ENCODE measurements around the gene CRTAC1.

Gene CRTAC1, protein sequence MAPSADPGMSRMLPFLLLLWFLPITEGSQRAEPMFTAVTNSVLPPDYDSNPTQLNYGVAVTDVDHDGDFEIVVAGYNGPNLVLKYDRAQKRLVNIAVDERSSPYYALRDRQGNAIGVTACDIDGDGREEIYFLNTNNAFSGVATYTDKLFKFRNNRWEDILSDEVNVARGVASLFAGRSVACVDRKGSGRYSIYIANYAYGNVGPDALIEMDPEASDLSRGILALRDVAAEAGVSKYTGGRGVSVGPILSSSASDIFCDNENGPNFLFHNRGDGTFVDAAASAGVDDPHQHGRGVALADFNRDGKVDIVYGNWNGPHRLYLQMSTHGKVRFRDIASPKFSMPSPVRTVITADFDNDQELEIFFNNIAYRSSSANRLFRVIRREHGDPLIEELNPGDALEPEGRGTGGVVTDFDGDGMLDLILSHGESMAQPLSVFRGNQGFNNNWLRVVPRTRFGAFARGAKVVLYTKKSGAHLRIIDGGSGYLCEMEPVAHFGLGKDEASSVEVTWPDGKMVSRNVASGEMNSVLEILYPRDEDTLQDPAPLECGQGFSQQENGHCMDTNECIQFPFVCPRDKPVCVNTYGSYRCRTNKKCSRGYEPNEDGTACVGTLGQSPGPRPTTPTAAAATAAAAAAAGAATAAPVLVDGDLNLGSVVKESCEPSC

DNA sequence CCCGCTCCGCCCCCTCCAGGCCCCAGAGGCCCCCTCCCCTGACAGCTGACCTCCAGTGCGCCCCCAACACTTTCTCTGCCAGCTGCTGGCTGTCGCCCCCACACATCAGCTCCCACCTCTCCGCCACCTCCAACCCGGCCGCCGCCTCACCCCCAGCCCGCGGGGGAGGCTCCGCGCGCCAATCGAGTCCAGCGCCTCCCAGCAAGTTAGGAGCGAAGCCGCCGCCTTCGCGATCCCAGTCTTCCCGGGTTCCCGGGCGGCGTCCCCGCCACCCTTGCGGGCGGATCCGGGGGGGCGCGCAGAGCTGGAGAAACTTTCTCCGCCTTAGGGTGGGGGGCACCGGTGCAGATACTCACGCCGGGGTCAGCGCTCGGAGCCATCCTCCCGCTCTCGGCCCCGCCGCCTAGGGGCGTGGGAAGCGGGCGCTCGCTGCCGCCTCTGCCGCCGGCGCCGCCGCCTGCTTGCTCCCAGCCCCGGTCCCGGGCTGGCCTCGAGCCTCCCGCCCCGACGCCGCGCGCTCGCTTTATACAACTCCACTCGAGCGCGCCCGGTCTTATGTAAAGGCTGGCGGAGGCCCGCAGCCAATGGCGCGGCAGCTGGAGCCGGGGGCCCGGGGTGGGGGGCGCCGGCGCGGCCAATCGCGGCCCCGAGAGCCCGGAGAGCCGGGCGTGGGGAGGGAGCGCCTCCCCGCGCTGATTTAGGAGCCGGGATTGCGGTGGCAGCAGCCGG lies at the start of gene CRTAC1:
Gene CRTAC1 (minus strand): TSS at position 529 of the 729 bp plus-strand sequence. CDS start 149 bp downstream, at position 380.
- in situ Hi-C loops (cut with HindIII; ENCODE audit: low sequenced_read_pairs), result no loop called here
- DNase-seq (ENCODE audit: low read depth), result no peak
- H3K4me3 ChIP-seq (ENCODE audit: low read depth, low read length), result peak within 1 kb of the TSS; percentile 9
- TF ChIP-seq, protein P1, sequence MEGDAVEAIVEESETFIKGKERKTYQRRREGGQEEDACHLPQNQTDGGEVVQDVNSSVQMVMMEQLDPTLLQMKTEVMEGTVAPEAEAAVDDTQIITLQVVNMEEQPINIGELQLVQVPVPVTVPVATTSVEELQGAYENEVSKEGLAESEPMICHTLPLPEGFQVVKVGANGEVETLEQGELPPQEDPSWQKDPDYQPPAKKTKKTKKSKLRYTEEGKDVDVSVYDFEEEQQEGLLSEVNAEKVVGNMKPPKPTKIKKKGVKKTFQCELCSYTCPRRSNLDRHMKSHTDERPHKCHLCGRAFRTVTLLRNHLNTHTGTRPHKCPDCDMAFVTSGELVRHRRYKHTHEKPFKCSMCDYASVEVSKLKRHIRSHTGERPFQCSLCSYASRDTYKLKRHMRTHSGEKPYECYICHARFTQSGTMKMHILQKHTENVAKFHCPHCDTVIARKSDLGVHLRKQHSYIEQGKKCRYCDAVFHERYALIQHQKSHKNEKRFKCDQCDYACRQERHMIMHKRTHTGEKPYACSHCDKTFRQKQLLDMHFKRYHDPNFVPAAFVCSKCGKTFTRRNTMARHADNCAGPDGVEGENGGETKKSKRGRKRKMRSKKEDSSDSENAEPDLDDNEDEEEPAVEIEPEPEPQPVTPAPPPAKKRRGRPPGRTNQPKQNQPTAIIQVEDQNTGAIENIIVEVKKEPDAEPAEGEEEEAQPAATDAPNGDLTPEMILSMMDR (IDR thresholded peaks at IDR 0.05; ENCODE audit: low read depth, low read length, missing control alignments), result no peak

DNA sequence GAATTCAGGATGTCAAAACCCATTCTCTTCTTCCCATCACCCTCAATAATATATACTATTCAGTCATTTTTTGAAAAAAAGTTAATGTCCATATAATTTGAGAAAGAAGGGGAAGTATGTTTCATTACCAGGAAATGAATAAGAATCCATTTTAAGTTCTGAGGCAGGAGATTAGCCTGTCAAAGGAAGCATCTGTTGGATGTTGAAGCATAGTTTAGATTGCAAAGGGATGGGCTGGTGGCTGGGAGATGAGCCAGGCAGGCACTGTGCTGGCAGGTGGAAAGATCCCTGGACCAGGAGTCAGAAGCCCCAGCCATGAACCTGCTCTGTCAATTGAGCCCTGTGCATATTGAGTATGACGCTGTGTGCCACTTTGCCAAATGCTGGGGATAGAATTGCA lies 48.4 kb upstream of the CRTAC1 start:
- in situ Hi-C loops (cut with HindIII; ENCODE audit: low sequenced_read_pairs), result no loop called here
- DNase-seq (ENCODE audit: low read depth), result no peak
- no peak overlapping the region for H3K4me3 ChIP-seq (ENCODE audit: low read depth, low read length)
- TF ChIP-seq, protein P1 (IDR thresholded peaks at IDR 0.05; ENCODE audit: low read depth, low read length, missing control alignments), result no peak

DNA sequence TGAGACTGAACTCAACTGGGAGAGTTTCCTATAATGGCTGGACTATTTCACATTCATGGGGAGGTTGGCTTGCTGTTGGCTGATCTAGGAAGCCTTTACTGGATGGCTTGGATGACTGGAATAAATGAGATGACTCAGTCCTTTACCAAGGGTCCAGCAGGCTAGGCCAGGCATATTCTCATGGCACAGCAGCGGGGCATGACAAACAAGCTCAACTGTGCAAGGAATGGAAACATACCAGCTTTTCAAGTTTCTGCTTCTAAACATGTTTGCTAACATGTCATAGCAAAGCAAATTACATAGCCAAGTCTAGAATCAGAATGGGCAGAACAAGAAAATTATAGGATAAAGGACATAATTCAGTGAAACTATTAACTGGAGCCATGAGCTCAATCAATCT lies 46.8 kb upstream of the CRTAC1 start:
- DNase-seq (ENCODE audit: low read depth), result no peak
- TF ChIP-seq, protein P1 (IDR thresholded peaks at IDR 0.05; ENCODE audit: low read depth, low read length, missing control alignments), result no peak
- in situ Hi-C loops (cut with HindIII; ENCODE audit: low sequenced_read_pairs), result no loop called here
- no peak overlapping the region for H3K4me3 ChIP-seq (ENCODE audit: low read depth, low read length)

DNA sequence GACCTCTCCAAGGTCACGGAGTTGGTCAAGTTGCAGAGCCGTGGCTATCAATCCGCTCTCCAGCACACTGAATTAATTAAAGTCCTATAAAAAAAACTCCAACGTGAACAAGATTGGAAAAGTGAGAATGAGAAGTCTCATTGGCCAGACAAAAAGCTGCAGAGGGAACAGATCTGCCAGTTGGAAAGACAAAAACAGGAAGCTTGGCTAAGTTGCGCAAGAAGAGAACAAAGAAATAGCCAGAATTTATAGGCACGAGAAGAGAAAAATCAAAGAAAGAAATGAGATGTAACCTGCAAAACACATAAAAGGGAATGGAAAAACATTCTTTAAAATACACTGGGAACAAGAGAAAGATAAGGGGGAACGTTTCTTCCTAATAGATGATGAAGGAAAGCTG lies 45.7 kb upstream of the CRTAC1 start:
- in situ Hi-C loops (cut with HindIII; ENCODE audit: low sequenced_read_pairs), result no loop called here
- DNase-seq (ENCODE audit: low read depth), result no peak
- H3K4me3 ChIP-seq (ENCODE audit: low read depth, low read length), result no peak overlapping the region
- TF ChIP-seq, protein P1 (IDR thresholded peaks at IDR 0.05; ENCODE audit: low read depth, low read length, missing control alignments), result no peak

DNA sequence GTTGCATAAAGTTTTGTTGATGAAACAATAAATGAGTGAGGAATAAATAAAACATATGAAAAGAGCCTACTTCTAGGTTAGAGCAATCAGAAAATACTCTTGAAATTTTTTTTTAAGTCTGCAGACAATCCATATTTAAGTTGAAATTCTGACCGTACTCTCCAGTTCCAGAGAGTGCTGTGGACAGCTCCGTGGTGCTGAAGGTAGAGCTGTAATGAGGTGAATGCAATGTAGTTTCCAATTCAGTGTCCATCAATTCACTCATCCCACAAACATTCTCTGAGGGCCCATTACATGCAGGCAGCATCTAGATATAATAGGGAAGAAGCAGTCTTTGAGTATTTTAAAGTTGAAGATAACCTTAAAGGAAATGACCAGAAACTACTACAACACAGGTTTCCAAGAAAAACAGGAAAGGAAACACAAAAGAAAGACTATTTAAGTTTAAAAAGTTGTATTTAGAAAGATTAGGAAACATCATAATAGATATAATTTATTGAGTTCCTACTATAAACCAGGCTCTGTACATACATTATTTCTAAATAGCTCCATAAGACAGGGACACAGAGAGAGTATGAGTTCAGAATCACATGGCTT lies 44.0 kb upstream of the CRTAC1 start:
- no peak overlapping the region for H3K4me3 ChIP-seq (ENCODE audit: low read depth, low read length)
- TF ChIP-seq, protein P1 (IDR thresholded peaks at IDR 0.05; ENCODE audit: low read depth, low read length, missing control alignments), result no peak
- in situ Hi-C loops (cut with HindIII; ENCODE audit: low sequenced_read_pairs), result no loop called here
- peak; percentile 3 for DNase-seq (ENCODE audit: low read depth)

DNA sequence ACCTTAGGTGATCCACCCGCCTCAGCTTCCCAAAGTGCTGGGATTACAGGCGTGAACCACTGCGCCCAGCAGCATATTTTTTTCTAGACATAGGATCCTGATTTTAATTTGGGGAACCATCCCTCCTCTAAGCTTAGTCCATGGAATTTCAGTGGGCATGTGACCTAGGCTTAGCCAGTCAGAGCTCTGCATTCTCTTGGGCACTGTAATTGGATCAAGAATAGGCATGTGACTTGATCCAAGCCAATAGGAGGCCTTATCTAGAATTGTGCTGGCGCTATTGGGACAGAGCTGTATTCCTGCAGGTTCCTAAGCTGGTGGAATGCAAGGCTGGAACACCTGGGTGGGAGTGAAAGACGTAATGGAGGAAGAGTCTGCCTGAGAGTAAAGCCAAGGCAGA lies 36.7 kb upstream of the CRTAC1 start:
- TF ChIP-seq, protein P1 (IDR thresholded peaks at IDR 0.05; ENCODE audit: low read depth, low read length, missing control alignments), result no peak
- in situ Hi-C loops (cut with HindIII; ENCODE audit: low sequenced_read_pairs), result no loop called here
- no peak for DNase-seq (ENCODE audit: low read depth)
- H3K4me3 ChIP-seq (ENCODE audit: low read depth, low read length), result no peak overlapping the region
